Stimulated activated memory B cell treated with anti-CD40 and anti-IgM and Interleukin-4, amounts not matched to agents 10 μg/mL and 1 μg/mL and 100 μg/mL, for 72 hours (primary cell): ENCODE data around the gene SCN4B.

Experiments
- ATAC-seq: fragments of 150-1000 bp; cut with Tn5 transposase; 2 replicates; pipeline ENCODE4 v1.10.0; 2021
- H3K27ac Mint-ChIP-seq: one replicate; pipeline ENCODE4 v1.8.0; 2022; ENCODE audit warnings: mild to moderate bottlenecking, mixed read lengths
- H3K27me3 Mint-ChIP-seq: one replicate; pipeline ENCODE4 v1.8.0; 2022; ENCODE audit warnings: mixed read lengths
- H3K36me3 Mint-ChIP-seq: one replicate; pipeline ENCODE4 v1.8.0; 2022; ENCODE audit warnings: mixed read lengths
- H3K4me1 Mint-ChIP-seq: one replicate; pipeline ENCODE4 v1.8.0; 2022; ENCODE audit warnings: mixed read lengths
- H3K4me3 Mint-ChIP-seq: one replicate; pipeline ENCODE4 v1.8.0; 2022; ENCODE audit warnings: mild to moderate bottlenecking, moderate library complexity, mixed read lengths
- H3K9me3 Mint-ChIP-seq: one replicate; pipeline ENCODE4 v1.8.0; 2022; ENCODE audit warnings: mixed read lengths

SCN4B gene

GRCh38 chr11:118148240-118148639, 4.4 kb downstream of the SCN4B start:
- no peaks in the 10 kb centered on the region for H3K9me3 Mint-ChIP-seq
- H3K4me1 Mint-ChIP-seq: peaks cover 2% of the 10 kb centered on the region
- no peaks in the 10 kb centered on the region for H3K36me3 Mint-ChIP-seq
- no peak overlapping the region for H3K27ac Mint-ChIP-seq
- H3K4me3 Mint-ChIP-seq: no peak overlapping the region
- no peak for ATAC-seq
- peaks cover 75% of the 10 kb centered on the region for H3K27me3 Mint-ChIP-seq

DNA sequence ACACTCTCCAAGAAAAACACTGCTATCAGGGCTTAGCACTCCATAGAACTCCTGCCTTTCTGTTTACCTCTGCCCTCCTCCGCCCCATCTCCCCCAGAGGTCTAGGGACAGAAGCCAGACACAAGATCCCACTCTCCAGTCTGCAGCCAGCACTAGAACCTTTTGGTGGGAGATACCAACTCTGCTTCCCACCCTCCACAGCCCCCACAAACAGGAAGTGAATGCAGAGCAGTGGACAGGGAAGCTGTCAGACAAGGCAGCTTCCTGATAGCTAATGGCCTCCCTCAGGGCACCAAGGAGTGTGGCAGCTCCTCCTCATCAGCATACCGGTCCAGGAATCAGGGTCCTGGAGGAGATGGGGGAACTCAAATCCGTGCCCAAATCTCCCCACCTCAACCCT, 5.1 kb downstream of the SCN4B start:
- Mint-ChIP-seq H3K4me3 (no peak overlapping the region), H3K9me3 (no peaks in the 10 kb centered on the region), H3K4me1 (no peaks in the 10 kb centered on the region), H3K36me3 (no peaks in the 10 kb centered on the region), H3K27me3 (peaks cover 77% of the 10 kb centered on the region), H3K27ac (no peak overlapping the region)
- no peak for ATAC-seq

DNA sequence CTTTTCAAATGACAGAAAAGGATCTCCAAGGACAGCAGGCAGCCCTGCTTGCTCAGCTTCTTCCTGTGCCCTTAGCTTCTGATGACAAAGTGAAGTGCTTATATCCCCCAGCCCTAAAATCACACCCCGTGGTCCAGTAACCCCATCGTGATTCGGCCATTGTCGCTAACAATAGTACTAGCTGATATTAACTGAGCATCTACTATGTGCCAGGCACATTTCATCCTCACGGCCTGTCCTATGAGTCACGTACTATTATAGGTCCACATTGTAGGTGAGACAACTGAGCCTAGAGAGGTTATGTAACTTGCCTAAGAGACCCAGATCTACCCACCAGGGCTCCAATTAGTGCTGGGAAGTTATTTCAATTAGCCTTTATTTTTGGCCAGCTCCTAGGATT, 6.1 kb downstream of the SCN4B start:
- no peak overlapping the region for H3K27ac Mint-ChIP-seq
- no peaks in the 10 kb centered on the region for H3K9me3 Mint-ChIP-seq
- no peak for ATAC-seq
- H3K4me3 Mint-ChIP-seq: peak overlapping the region; percentile 68
- no peaks in the 10 kb centered on the region for H3K4me1 Mint-ChIP-seq
- H3K36me3 Mint-ChIP-seq: no peaks in the 10 kb centered on the region
- peaks cover 79% of the 10 kb centered on the region for H3K27me3 Mint-ChIP-seq

DNA sequence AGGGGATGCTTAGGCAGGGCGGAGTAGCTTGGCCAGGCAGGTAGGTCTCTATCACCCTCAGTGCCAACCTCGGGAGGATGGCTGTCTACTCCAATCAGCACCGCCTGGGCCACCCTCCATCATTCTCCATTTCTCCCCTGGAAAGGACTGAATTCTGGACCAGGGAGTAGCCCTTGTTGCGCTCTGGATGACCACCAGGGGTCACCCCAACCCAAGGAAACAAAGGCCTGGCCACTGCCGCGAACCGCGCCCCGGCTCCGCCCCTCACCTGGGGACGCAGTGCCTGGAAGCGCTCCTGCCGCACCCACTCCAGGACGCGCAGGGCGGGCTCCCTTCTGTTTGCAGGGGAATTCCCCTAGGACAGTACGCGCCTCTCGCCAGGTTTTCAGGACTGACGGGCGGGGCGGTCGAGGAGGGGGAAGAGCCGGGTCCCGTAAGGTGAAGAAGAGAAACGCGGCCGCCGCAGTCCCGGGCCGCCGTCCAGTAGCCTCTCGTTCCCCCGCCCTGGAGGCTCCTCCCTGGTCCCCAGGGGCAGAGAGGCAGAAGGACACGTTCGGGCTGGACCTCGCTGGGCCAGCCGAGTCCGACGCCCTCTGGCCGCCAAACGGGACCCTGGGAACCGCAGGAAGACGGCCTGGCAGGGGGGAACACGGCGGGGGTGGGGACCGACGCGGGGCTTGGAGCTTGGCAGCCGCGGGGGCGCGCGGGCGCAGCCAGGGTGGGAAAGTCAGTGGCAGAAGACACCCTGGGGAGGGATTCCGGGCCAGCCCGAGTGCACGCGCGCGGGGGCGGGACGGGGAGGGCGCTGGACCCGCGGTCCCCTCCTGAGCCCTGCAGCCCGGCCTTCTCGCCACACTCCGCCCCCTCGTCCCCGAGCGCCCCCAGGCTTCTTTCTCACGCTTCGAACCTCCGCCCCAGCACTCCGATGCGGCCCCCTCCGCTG, 7.1 kb downstream of the SCN4B start:
- Mint-ChIP-seq H3K27ac (peak overlapping the region; percentile 21), H3K4me3 (peak overlapping the region; percentile 84), H3K4me1 (no peaks in the 10 kb centered on the region), H3K9me3 (no peaks in the 10 kb centered on the region), H3K27me3 (peaks cover 77% of the 10 kb centered on the region), H3K36me3 (no peaks in the 10 kb centered on the region)
- ATAC-seq: peak; percentile 93

- H3K27me3 Mint-ChIP-seq: peaks cover 76% of the 10 kb centered on the region
These were observed 8.0 kb downstream of the SCN4B start for GRCh38 chr11:118144301-118145268.

DNA sequence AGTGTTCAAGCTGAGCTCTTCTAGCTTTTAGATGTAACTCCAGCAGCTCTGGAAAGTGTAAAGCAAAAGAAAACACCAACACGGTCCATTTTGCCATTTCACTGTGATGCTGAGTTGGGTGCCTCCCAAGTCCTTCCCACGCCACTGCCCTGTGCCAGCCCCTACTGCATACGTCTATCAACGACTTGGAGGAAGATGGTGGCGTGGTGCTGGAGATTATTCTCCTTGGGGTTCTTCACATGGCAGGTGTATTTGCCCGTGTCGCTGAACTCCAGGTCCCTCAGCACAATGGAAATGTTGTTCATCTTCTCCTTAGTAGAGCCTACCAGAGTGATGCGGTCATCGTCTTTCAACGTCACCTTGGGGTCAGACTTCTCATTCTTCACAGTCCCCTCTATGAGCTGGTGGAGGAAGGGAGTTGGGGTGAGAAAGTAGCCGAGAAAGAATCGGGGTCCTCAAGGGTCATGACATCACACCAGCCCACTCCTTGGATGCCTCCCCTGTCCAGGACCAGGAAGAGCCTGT, 8.9 kb downstream of the SCN4B start:
- no peak for ATAC-seq

More at GRCh38 chr11:118144301-118145268, 8.0 kb downstream of the SCN4B start:
- H3K9me3 Mint-ChIP-seq: no peaks in the 10 kb centered on the region
- H3K4me3 Mint-ChIP-seq: no peak overlapping the region
- no peak overlapping the region for H3K27ac Mint-ChIP-seq
- H3K36me3 Mint-ChIP-seq: no peaks in the 10 kb centered on the region
- no peak for ATAC-seq
- no peaks in the 10 kb centered on the region for H3K4me1 Mint-ChIP-seq

GRCh38 chr11:118142809-118143208, 9.8 kb downstream of the SCN4B start:
- Mint-ChIP-seq H3K36me3 (no peaks in the 10 kb centered on the region), H3K4me3 (no peak overlapping the region), H3K27ac (no peak overlapping the region), H3K27me3 (peaks cover 72% of the 10 kb centered on the region), H3K4me1 (no peaks in the 10 kb centered on the region), H3K9me3 (no peaks in the 10 kb centered on the region)
- no peak for ATAC-seq

More for the DNA sequence above, 8.9 kb downstream of the SCN4B start:
- Mint-ChIP-seq H3K27ac (no peak overlapping the region), H3K9me3 (no peaks in the 10 kb centered on the region), H3K4me3 (no peak overlapping the region), H3K36me3 (no peaks in the 10 kb centered on the region), H3K4me1 (no peaks in the 10 kb centered on the region), H3K27me3 (peaks cover 77% of the 10 kb centered on the region)

- Mint-ChIP-seq H3K4me3 (no peak overlapping the region), H3K9me3 (no peaks in the 10 kb centered on the region), H3K4me1 (no peaks in the 10 kb centered on the region), H3K27me3 (peaks cover 66% of the 10 kb centered on the region), H3K27ac (no peak overlapping the region), H3K36me3 (no peaks in the 10 kb centered on the region)
- ATAC-seq: no peak
These were observed 10.5 kb downstream of the SCN4B start for GRCh38 chr11:118142081-118142480.

GRCh38 chr11:118139578-118139977, 13.0 kb downstream of the SCN4B start:
- Mint-ChIP-seq H3K9me3 (no peaks in the 10 kb centered on the region), H3K36me3 (no peaks in the 10 kb centered on the region), H3K27ac (no peak overlapping the region), H3K27me3 (peaks cover 72% of the 10 kb centered on the region), H3K4me3 (no peak overlapping the region), H3K4me1 (no peaks in the 10 kb centered on the region)
- ATAC-seq: no peak

- no peaks in the 10 kb centered on the region for H3K36me3 Mint-ChIP-seq
- H3K4me1 Mint-ChIP-seq: no peaks in the 10 kb centered on the region
- no peak for ATAC-seq
- peaks cover 72% of the 10 kb centered on the region for H3K27me3 Mint-ChIP-seq
- H3K27ac Mint-ChIP-seq: no peak overlapping the region
- H3K9me3 Mint-ChIP-seq: no peaks in the 10 kb centered on the region
- no peak overlapping the region for H3K4me3 Mint-ChIP-seq
These were observed 13.7 kb downstream of the SCN4B start for GRCh38 chr11:118138839-118139420.

GRCh38 chr11:118136801-118137200, 15.8 kb downstream of the SCN4B start:
- Mint-ChIP-seq H3K36me3 (no peaks in the 10 kb centered on the region), H3K27me3 (peaks cover 53% of the 10 kb centered on the region), H3K4me1 (no peaks in the 10 kb centered on the region), H3K9me3 (no peaks in the 10 kb centered on the region), H3K4me3 (no peak overlapping the region), H3K27ac (no peak overlapping the region)
- no peak for ATAC-seq

GRCh38 chr11:118136341-118136740, 16.3 kb downstream of the SCN4B start:
- H3K27me3 Mint-ChIP-seq: peaks cover 50% of the 10 kb centered on the region
- no peak for ATAC-seq
- no peaks in the 10 kb centered on the region for H3K4me1 Mint-ChIP-seq
- no peak overlapping the region for H3K27ac Mint-ChIP-seq
- no peaks in the 10 kb centered on the region for H3K36me3 Mint-ChIP-seq
- no peak overlapping the region for H3K4me3 Mint-ChIP-seq
- no peaks in the 10 kb centered on the region for H3K9me3 Mint-ChIP-seq

- Mint-ChIP-seq H3K4me3 (no peak overlapping the region), H3K4me1 (no peaks in the 10 kb centered on the region), H3K27ac (no peak overlapping the region), H3K36me3 (no peaks in the 10 kb centered on the region), H3K9me3 (no peaks in the 10 kb centered on the region), H3K27me3 (peaks cover 45% of the 10 kb centered on the region)
- ATAC-seq: no peak
These were observed 16.8 kb downstream of the SCN4B start for GRCh38 chr11:118135796-118136165.

DNA sequence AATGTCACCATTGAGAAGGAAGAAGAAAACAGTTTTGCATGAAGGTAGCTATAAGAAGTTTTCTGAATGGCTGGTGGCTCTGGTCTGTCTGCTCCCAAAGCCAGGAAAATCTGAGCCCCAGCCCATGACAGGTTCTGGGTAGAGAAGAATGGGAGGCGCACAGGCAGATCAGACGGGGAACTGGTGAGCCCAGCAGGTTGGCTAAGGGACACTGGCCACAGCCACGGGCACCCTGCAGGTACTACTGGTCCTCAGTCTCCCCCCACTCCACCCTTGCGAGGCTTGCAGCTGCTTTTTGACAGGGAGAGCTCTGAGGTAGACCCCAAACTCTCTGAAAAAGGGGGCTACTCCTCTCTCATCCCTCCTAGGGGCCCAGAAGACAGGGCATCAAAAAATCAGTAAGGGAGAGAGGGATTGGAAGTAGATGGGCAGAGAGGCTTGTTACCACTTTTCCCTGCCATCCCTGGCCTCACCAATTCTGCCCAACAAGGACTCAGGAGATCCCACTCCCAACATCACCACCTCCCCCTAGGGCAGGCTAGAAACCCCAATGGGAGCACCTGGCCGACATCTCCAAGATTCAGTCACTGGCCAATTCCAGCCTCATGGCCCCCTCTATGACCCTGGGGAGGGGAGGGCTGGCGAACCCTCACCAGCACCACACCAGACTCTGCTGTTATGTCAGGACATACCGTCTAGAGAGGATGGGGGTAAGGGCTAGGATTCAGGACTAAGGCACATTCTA, 17.4 kb downstream of the SCN4B start:
- Mint-ChIP-seq H3K4me3 (no peak overlapping the region), H3K4me1 (no peaks in the 10 kb centered on the region), H3K27ac (no peak overlapping the region), H3K9me3 (no peaks in the 10 kb centered on the region), H3K27me3 (peaks cover 39% of the 10 kb centered on the region), H3K36me3 (no peaks in the 10 kb centered on the region)
- ATAC-seq: no peak
